HepG2 (cell line): ENCODE measurements around the gene HOXA4. TPM values are rescaled to one million over a fixed set of nuclear protein-coding genes. Genes with fewer than 3 reads are reported as not detected.

Experiments used
- ATAC-seq: fragments of 200-7000 bp; cut with Tn5 transposase; 3 replicates; pipeline ENCODE4 v1.9.1; 2020; ENCODE audit warnings: mild to moderate bottlenecking, moderate library complexity
- BruUV-seq: library from RNA; stranded (reverse); fragments of 400-500 nt; replicated peaks from 2 replicates; lab custom pipeline; 2021; lab: Mats Ljungman, UMichigan
- CTCF ChIA-PET: fragments of 300-600 bp; formaldehyde crosslinking; extraction: SDS; loops from one replicate; lab custom pipeline; 2021; ENCODE audit warnings: low total read pairs, inconsistent platforms, low intra/inter-chr PET ratio; lab: Yijun Ruan, JAX
- POLR2A ChIA-PET: fragments of 350-600 bp; sonication (Branson Sonifier 250); formaldehyde crosslinking; loops from one replicate; lab custom pipeline; 2020; ENCODE audit warnings: antibody characterized with exemption, inconsistent platforms; lab: Yijun Ruan, JAX
- DNase-seq: peaks from one replicate; pipeline ENCODE4 v3.0.0-alpha.2; 2015; ENCODE audit warnings: low spot score
- FAIRE-seq: peaks from 3 replicates; lab custom pipeline; 2011; peaks lifted over from hg19 to GRCh38; lab: Jason Lieb, UNC
- H2AFZ ChIP-seq: one replicate; pipeline ENCODE4 v1.6.1; 2011; ENCODE audit warnings: low read length, inconsistent platforms
- H3K27ac ChIP-seq: fragments of 300-600 bp; 3 replicates; pipeline ENCODE4 v1.8.0; 2011; ENCODE audit warnings: mixed run types, mild to moderate bottlenecking, mixed read lengths, low read length, inconsistent platforms; ENCODE audit not compliant: insufficient read depth; ENCODE audit errors: extremely low read length
- H3K27me3 ChIP-seq, 2 experiments: fragments of 200-600 bp in 1 of 2; 2 replicates in 1 of 2; 3 replicates in 1 of 2; pipeline versions ENCODE4 v1.6.0 to v1.8.0; 2011; ENCODE audit warnings: low read length in 2 of 2, mild to moderate bottlenecking in 2 of 2, moderate library complexity in 2 of 2, inconsistent platforms in 1 of 2; ENCODE audit not compliant: insufficient read depth in 2 of 2, control insufficient read depth in 1 of 2
- H3K36me3 ChIP-seq, 2 experiments: fragments of 200-600 bp in 1 of 2; replicated peaks in 1 of 2; 2 replicates in 1 of 2; 3 replicates in 1 of 2; pipeline versions ENCODE4 v1.5.1 to v1.8.0; 2011; ENCODE audit warnings: low read length in 2 of 2, inconsistent platforms in 1 of 2; ENCODE audit not compliant: insufficient read depth in 2 of 2, control insufficient read depth in 1 of 2
- H3K4me1 ChIP-seq: 2 replicates; pipeline ENCODE4 v1.5.1; 2012; ENCODE audit warnings: low read length, inconsistent platforms; ENCODE audit not compliant: insufficient read depth
- H3K4me2 ChIP-seq: 2 replicates; pipeline ENCODE4 v1.6.0; 2011; ENCODE audit warnings: low read depth, low read length, inconsistent platforms
- H3K4me3 ChIP-seq, 3 experiments: fragments of 200-600 bp in 1 of 3; sonication (generic), shearing (Covaris generic) in 1 of 3; replicated peaks in 1 of 3; 2 replicates each; pipeline ENCODE4 v1.5.1; 2011 to 2016; ENCODE audit warnings: low read length in 3 of 3, inconsistent platforms in 2 of 3, low read depth in 2 of 3, mild to moderate bottlenecking in 2 of 3, control low read depth in 1 of 3, mixed read lengths in 1 of 3; ENCODE audit not compliant: insufficient read depth in 1 of 3
- H3K79me2 ChIP-seq: one replicate; pipeline ENCODE4 v1.6.1; 2011; ENCODE audit warnings: low read length, inconsistent platforms; ENCODE audit not compliant: insufficient read depth
- H3K9ac ChIP-seq: 2 replicates; pipeline ENCODE4 v1.6.0; 2011; ENCODE audit warnings: mild to moderate bottlenecking, low read depth, low read length, inconsistent platforms; ENCODE audit not compliant: insufficient read depth
- H3K9me3 ChIP-seq: 2 replicates; pipeline ENCODE4 v1.5.1; 2012; ENCODE audit warnings: mild to moderate bottlenecking, low read length
- H4K20me1 ChIP-seq: 2 replicates; pipeline ENCODE4 v1.6.0; 2011; ENCODE audit warnings: inconsistent platforms, mild to moderate bottlenecking, low read length, moderate library complexity; ENCODE audit not compliant: insufficient read depth
- ATAD3A ChIP-seq: sonication (generic); formaldehyde crosslinking; IDR thresholded peaks from 2 replicates; pipeline ENCODE4 v1.4.0; 2020; ENCODE audit warnings: missing genetic modification reagents
- BCL6 ChIP-seq: IDR thresholded peaks from 2 replicates; pipeline ENCODE4 v1.6.1; 2016; ENCODE audit warnings: missing genetic modification reagents, missing compliant biosample characterization
- DNMT1 ChIP-seq: sonication (generic); formaldehyde crosslinking; IDR thresholded peaks from 2 replicates; pipeline ENCODE4 v1.5.1; 2020; ENCODE audit warnings: mild to moderate bottlenecking, missing genetic modification reagents
- NCOA5 ChIP-seq: sonication (generic); formaldehyde crosslinking; IDR thresholded peaks from 2 replicates; pipeline ENCODE4 v1.4.0; 2020; ENCODE audit warnings: missing genetic modification reagents
- NFE2L1 ChIP-seq: sonication (generic); formaldehyde crosslinking; IDR thresholded peaks from 2 replicates; pipeline ENCODE4 v1.4.0; 2020; ENCODE audit warnings: missing genetic modification reagents, mild to moderate bottlenecking, borderline replicate concordance
- NFIB ChIP-seq: sonication (generic); formaldehyde crosslinking; IDR thresholded peaks from 2 replicates; pipeline ENCODE4 v1.9.0; 2021; ENCODE audit warnings: missing genetic modification reagents, mild to moderate bottlenecking, borderline replicate concordance
- NFYB ChIP-seq: sonication (generic); formaldehyde crosslinking; IDR thresholded peaks from 2 replicates; pipeline ENCODE4 v1.4.0; 2020; ENCODE audit warnings: missing genetic modification reagents
- TOE1 ChIP-seq: sonication (generic); formaldehyde crosslinking; IDR thresholded peaks from 2 replicates; pipeline ENCODE4 v1.4.0; 2020; ENCODE audit warnings: mild to moderate bottlenecking, missing genetic modification reagents
- ZNF136 ChIP-seq: sonication (generic); formaldehyde crosslinking; IDR thresholded peaks from 2 replicates; pipeline ENCODE4 v1.8.1; 2022; ENCODE audit warnings: low read depth, mild to moderate bottlenecking, moderate library complexity, missing genetic modification reagents
- ZNF383 ChIP-seq: sonication (generic); formaldehyde crosslinking; IDR thresholded peaks from 2 replicates; pipeline ENCODE4 v1.4.0; 2020; ENCODE audit warnings: missing genetic modification reagents, mild to moderate bottlenecking, borderline replicate concordance
- ZNF609 ChIP-seq: sonication (generic); formaldehyde crosslinking; IDR thresholded peaks from 2 replicates; pipeline ENCODE4 v1.4.0; 2020; ENCODE audit warnings: mild to moderate bottlenecking, missing genetic modification reagents, borderline replicate concordance
- ZNF691 ChIP-seq: sonication (generic); formaldehyde crosslinking; IDR thresholded peaks from 2 replicates; pipeline ENCODE4 v1.4.0; 2020; ENCODE audit warnings: missing genetic modification reagents, low read depth, mild to moderate bottlenecking, borderline replicate concordance
- ZNF766 ChIP-seq: sonication (generic); formaldehyde crosslinking; IDR thresholded peaks from 2 replicates; pipeline ENCODE4 v1.5.0; 2020; ENCODE audit warnings: missing genetic modification reagents, borderline replicate concordance
- ZUFSP ChIP-seq: sonication (generic); formaldehyde crosslinking; IDR thresholded peaks from 2 replicates; pipeline ENCODE4 v1.9.0; 2021; ENCODE audit warnings: missing genetic modification reagents, mild to moderate bottlenecking, borderline replicate concordance
- WGBS: methylation state at CpG from one replicate; pipeline ENCODE4 v1.1.6; 2017; ENCODE audit warnings: low lambda C conversion rate; 5-methylcytosine and 5-hydroxymethylcytosine counted together
- in situ Hi-C: cut with HindIII; loops from 2 replicates; pipeline ENCODE4 v1.10.0; 2017; ENCODE audit warnings: low pct_unique_long_range_greater_than_20kb; ENCODE audit not compliant: extremely low pct_ligation_motif_present
- intact Hi-C: fragments of 100-400 bp; cut with micrococcal nuclease; formaldehyde crosslinking; loops from one replicate; pipeline ENCODE4 v1.10.0; 2022; ENCODE audit not compliant: unreplicated experiment
- polyA plus RNA-seq, 8 experiments: library from polyadenylated mRNA; depleted of rRNA in 3 of 8; stranded (reverse) in 7 of 8; unstranded in 1 of 8; fragments of >200 nt; fragmentation: Illumina TruSeq in 4 of 8; extraction: Trizol in 4 of 8; gene quantifications; 2 replicates each; pipeline versions ENCODE4 v1.2.1 to v1.2.3, GENCODE V29; 2011 to 2016; ENCODE audit warnings: low read depth in 4 of 8, missing spikeins in 1 of 8, mixed read lengths in 1 of 8; ENCODE audit not compliant: insufficient read depth in 1 of 8
- total RNA-seq, 5 experiments: library from RNA; depleted of rRNA; stranded (reverse); fragments of >200 nt; fragmentation: Illumina TruSeq; extraction: Trizol; gene quantifications; 2 replicates each; pipeline ENCODE4 v1.2.3, GENCODE V29; 2016; ENCODE audit warnings: low read depth in 1 of 5

The HOXA4 gene
- total and polyA plus RNA-seq, 2 of the 13 experiments (the other 11 are each of a cell fraction or from before 2014, with no cell fraction given), result 2.4 to 5.4 TPM

- TF ChIP-seq ZNF609 (CRISPR knock-in tag) (peak; percentile 78; the same call in 1 of the 2 replicates), NFE2L1 (CRISPR knock-in tag) (no peak)
These were observed 39.5 kb downstream of the HOXA4 start (continued) for GRCh38 chr7:27091105-27091504.

GRCh38 chr7:27088002-27088922, 42.3 kb downstream of the HOXA4 start:
- H3K27ac ChIP-seq, result no peak overlapping the region
- no peaks in the 10 kb centered on the region for H4K20me1 ChIP-seq
- H3K36me3 ChIP-seq, result no peaks in the 10 kb centered on the region
- no peak overlapping the region for H3K4me3 ChIP-seq
- H3K27me3 ChIP-seq, result peaks cover 2 to 19% of the 10 kb centered on the region in 2 experiments; a peak in 2 of 5 replicates
- H2AFZ ChIP-seq, result no peak overlapping the region
- POLR2A ChIA-PET, result no interaction called here
- no peaks in the 10 kb centered on the region for H3K9me3 ChIP-seq
- intact Hi-C loops (no loop called here), in situ Hi-C loops (no loop called here)
- no peak for FAIRE-seq
- no peaks in the 10 kb centered on the region for H3K79me2 ChIP-seq
- CTCF ChIA-PET, result no interaction called here
- no peak for ATAC-seq
- peaks cover 22% of the 10 kb centered on the region for H3K4me1 ChIP-seq
- WGBS, result 85% methylated on average over 67 of the region's 68 CpGs
- DNase-seq, result no peak
- no TSS peak for BruUV-seq
- no peak overlapping the region for H3K9ac ChIP-seq
- no peak overlapping the region for H3K4me2 ChIP-seq
- TF ChIP-seq ATAD3A (CRISPR knock-in tag) (no peak), ZUFSP (CRISPR knock-in tag) (no peak), NCOA5 (CRISPR knock-in tag) (no peak), NFYB (CRISPR knock-in tag) (no peak), TOE1 (no peak), ZNF136 (CRISPR knock-in tag) (no peak), BCL6 (CRISPR knock-in tag) (no peak), NFE2L1 (CRISPR knock-in tag) (no peak), DNMT1 (CRISPR knock-in tag) (no peak), ZNF383 (CRISPR knock-in tag) (no peak), NFIB (no peak), ZNF691 (CRISPR knock-in tag) (no peak), ZNF766 (no peak)
